SK-N-SH (cell line): ENCODE measurements around the gene STAG2.

Experiments used
- CTCF ChIP-seq: fragments of 200-600 bp; sonication (generic); IDR thresholded peaks from 2 replicates; pipeline ENCODE4 v1.6.1; 2017; ENCODE audit warnings: antibody characterized with exemption, mild to moderate bottlenecking, moderate library complexity
- EP300 ChIP-seq, 2 experiments: IDR thresholded peaks; 2 replicates each; pipeline versions ENCODE4 v1.4.0 to v1.6.1; 2012; ENCODE audit warnings: borderline replicate concordance in 1 of 2, low read depth in 1 of 2, low read length in 1 of 2
- EZH2phosphoT487 ChIP-seq: fragments of 200-600 bp; sonication (generic); IDR thresholded peaks from 2 replicates; pipeline ENCODE4 v1.6.1; 2017; ENCODE audit warnings: low read depth, mixed run types, mild to moderate bottlenecking, antibody characterized with exemption, moderate library complexity, borderline replicate concordance
- FOXJ3 ChIP-seq: sonication (generic); formaldehyde crosslinking; IDR thresholded peaks from 2 replicates; pipeline ENCODE4 v1.5.1; 2020; ENCODE audit warnings: mild to moderate bottlenecking, missing genetic modification reagents
- MXI1 ChIP-seq: IDR thresholded peaks from 2 replicates; pipeline ENCODE4 v1.6.1; 2012; ENCODE audit warnings: mild to moderate bottlenecking, low read depth, low read length, improper control_type of control experiment
- RFX5 ChIP-seq: IDR thresholded peaks from 2 replicates; pipeline ENCODE4 v1.6.1; 2012; ENCODE audit warnings: mild to moderate bottlenecking, improper control_type of control experiment, low read length
- SIN3A ChIP-seq: IDR thresholded peaks from 2 replicates; pipeline ENCODE4 v1.6.1; 2012; ENCODE audit warnings: low read depth, mild to moderate bottlenecking, low read length, moderate library complexity, borderline replicate concordance
- SMC3 ChIP-seq: IDR thresholded peaks from 2 replicates; pipeline ENCODE4 v1.6.1; 2012; ENCODE audit warnings: low read depth, low read length, improper control_type of control experiment
- USF2 ChIP-seq: fragments of 150-350 bp; IDR thresholded peaks from 2 replicates; pipeline ENCODE4 v1.6.1; 2017; ENCODE audit warnings: antibody characterized with exemption, low read length, low read depth, borderline replicate concordance

- TF ChIP-seq CTCF (no peak), SMC3 (no peak), EZH2phosphoT487 (no peak), USF2 (no peak), SIN3A (no peak), FOXJ3 (CRISPR knock-in tag) (no peak), MXI1 (no peak), EP300 (IDR thresholded peaks at IDR 0.05; ENCODE audit: borderline replicate concordance in 1 of 2, low read depth in 1 of 2, low read length in 1 of 2) (no peak), RFX5 (no peak)
Measured at GRCh38 chrX:124087000-124087746, 125.7 kb downstream of the STAG2 start.
